ENCODE measurements around the gene EIF4G3. TPM values are rescaled to one million over a fixed set of nuclear protein-coding genes. Genes with fewer than 3 reads are reported as not detected.
"Not testable (repeated sequence)": the region's sequence is repeated elsewhere in the genome, so short reads cannot be mapped to it uniquely, and the experiment has no call there.

EIF4G3 gene
- total RNA-seq, 4 donors from 2014 or later, result 82.1 to 143 (median 101) TPM

DNA sequence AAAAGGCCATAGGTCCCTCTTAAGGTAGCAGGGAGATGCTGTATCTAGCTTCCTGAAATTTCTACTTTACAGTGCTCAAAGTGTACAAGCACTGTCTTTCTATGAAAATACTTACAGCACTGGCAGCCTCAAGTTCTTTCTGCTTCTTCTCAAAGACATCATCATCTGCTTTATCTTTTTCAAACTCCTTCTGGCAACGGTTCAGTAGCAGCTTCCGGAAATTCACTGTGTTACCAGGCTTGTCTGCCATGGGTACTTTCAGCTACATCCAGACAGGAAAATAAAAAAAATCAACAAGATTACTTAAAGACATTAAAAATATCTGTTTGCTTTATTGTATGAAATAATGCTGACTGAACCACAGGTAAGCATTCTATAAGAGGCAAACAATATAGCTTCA lies 311.7 kb downstream of the EIF4G3 start:
- in situ Hi-C loops (cut with MboI; ENCODE audit: low pct_ligation_motif_present in 1 of 4, low pct_unique_long_range_greater_than_20kb in 1 of 4, low sequenced_read_pairs in 3 of 4), result no loop called here
- no peak overlapping the region for H3K27ac ChIP-seq
- H3K27me3 ChIP-seq, result no peaks in the 10 kb centered on the region
- H3K4me1 ChIP-seq, result no peaks in the 10 kb centered on the region
- intact Hi-C loops (cut with DNase I; ENCODE audit: low total_unique reads), result no loop called here
- no peak for DNase-seq
- 89 to 91% methylated on average over 2 of the region's 2 CpGs for WGBS, 2 donors (ENCODE audit: low coverage in 1 of 2)
- peaks cover 0 to 51% (median 15%) of the 10 kb centered on the region in 4 donors for H3K36me3 ChIP-seq
- no peak overlapping the region for H3K4me3 ChIP-seq
- TF ChIP-seq POLR2A (IDR thresholded peaks at IDR 0.05) (no peak), EP300 (IDR thresholded peaks at IDR 0.05; ENCODE audit: low read depth) (no peak), POLR2AphosphoS5 (IDR thresholded peaks at IDR 0.05) (no peak)
- TF ChIP-seq, protein P1, sequence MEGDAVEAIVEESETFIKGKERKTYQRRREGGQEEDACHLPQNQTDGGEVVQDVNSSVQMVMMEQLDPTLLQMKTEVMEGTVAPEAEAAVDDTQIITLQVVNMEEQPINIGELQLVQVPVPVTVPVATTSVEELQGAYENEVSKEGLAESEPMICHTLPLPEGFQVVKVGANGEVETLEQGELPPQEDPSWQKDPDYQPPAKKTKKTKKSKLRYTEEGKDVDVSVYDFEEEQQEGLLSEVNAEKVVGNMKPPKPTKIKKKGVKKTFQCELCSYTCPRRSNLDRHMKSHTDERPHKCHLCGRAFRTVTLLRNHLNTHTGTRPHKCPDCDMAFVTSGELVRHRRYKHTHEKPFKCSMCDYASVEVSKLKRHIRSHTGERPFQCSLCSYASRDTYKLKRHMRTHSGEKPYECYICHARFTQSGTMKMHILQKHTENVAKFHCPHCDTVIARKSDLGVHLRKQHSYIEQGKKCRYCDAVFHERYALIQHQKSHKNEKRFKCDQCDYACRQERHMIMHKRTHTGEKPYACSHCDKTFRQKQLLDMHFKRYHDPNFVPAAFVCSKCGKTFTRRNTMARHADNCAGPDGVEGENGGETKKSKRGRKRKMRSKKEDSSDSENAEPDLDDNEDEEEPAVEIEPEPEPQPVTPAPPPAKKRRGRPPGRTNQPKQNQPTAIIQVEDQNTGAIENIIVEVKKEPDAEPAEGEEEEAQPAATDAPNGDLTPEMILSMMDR (IDR thresholded peaks at IDR 0.05), result no peak
- no peaks in the 10 kb centered on the region for H3K9me3 ChIP-seq

DNA sequence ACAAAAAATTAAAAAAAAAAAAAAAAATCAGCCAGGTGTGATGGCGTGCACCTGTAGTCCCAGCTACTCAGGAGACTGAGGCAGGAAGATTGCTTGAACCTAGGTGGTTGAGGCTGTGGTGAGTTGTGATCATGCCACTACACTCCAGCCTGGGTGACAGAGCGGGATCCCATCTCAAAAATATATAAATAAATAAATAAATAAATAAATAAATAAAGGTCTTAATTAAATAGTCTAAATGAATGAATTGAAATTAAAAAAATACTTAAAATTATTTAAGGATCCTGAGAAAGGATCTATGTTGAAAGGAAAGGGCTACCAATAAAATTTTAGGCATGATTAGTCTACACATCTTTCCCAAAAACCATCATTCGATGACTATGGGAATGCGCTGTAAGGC lies 322.2 kb downstream of the EIF4G3 start:
- Histone ChIP-seq H3K4me3 (no peak overlapping the region), H3K9me3 (no peaks in the 10 kb centered on the region), H3K27ac (no peak overlapping the region), H3K27me3 (no peaks in the 10 kb centered on the region), H3K36me3 (peaks cover 0 to 56% (median 23%) of the 10 kb centered on the region in 4 donors), H3K4me1 (no peaks in the 10 kb centered on the region)
- intact Hi-C loops (cut with DNase I; ENCODE audit: low total_unique reads) (no loop called here), in situ Hi-C loops (cut with MboI; ENCODE audit: low pct_ligation_motif_present in 1 of 4, low pct_unique_long_range_greater_than_20kb in 1 of 4, low sequenced_read_pairs in 3 of 4) (no loop called here)
- DNase-seq, result no peak
- TF ChIP-seq EP300 (IDR thresholded peaks at IDR 0.05; ENCODE audit: low read depth) (no peak), POLR2AphosphoS5 (IDR thresholded peaks at IDR 0.05) (no peak), POLR2A (IDR thresholded peaks at IDR 0.05) (no peak)
- TF ChIP-seq, protein P1 (IDR thresholded peaks at IDR 0.05), result no peak
- 75 to 98% methylated on average over 3 to 4 of the region's 4 CpGs for WGBS, 2 donors (ENCODE audit: low coverage in 1 of 2)

- DNase-seq; in situ Hi-C loops (cut with MboI; ENCODE audit: low pct_ligation_motif_present in 1 of 4, low pct_unique_long_range_greater_than_20kb in 1 of 4, low sequenced_read_pairs in 3 of 4); H3K27me3 ChIP-seq; H3K4me1 ChIP-seq; H3K4me3 ChIP-seq; H3K27ac ChIP-seq; H3K9me3 ChIP-seq: not testable (repeated sequence)
- H3K36me3 ChIP-seq, result peaks cover 0 to 50% (median 12%) of the 10 kb centered on the region in 4 donors
- intact Hi-C loops (cut with DNase I; ENCODE audit: low total_unique reads), result loop anchor here (2.0 kb wide), 1 partner anchor 57 kb away; no protein-coding TSS in a partner anchor
- 63 to 85% methylated on average over 5 to 8 of the region's 8 CpGs for WGBS, 2 donors (ENCODE audit: low coverage in 1 of 2)
These were observed 324.9 kb downstream of the EIF4G3 start for GRCh38 chr1:20851791-20852190.

DNA sequence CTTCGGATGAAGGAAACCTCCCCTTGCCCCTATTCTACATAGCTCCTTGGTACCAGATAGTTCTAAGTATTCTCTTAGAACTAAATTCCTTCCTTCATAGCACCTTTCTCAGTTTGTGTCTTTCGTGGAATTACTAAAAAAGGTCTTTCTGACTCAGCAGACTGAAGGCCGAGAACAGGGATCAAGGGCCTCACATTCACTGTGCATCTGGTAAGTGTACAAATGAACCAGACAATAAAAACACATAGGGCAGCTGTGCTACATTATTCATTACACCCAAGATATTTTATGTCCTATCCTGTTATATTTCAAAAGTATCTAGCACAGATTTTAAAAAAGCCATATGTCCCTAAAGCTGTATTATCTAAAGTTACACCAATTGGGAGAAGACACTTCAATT lies 326.7 kb downstream of the EIF4G3 start:
- in situ Hi-C loops (cut with MboI; ENCODE audit: low pct_ligation_motif_present in 1 of 4, low pct_unique_long_range_greater_than_20kb in 1 of 4, low sequenced_read_pairs in 3 of 4), result no loop called here

More for the DNA sequence above, 326.7 kb downstream of the EIF4G3 start:
- TF ChIP-seq EP300 (IDR thresholded peaks at IDR 0.05; ENCODE audit: low read depth), result no peak
- TF ChIP-seq POLR2AphosphoS5 (IDR thresholded peaks at IDR 0.05), result no peak
- TF ChIP-seq, protein P1 (IDR thresholded peaks at IDR 0.05), result no peak
- TF ChIP-seq POLR2A (IDR thresholded peaks at IDR 0.05), result no peak
- 71 to 73% methylated on average over 3 of the region's 3 CpGs for WGBS, 2 donors (ENCODE audit: low coverage in 1 of 2)
- DNase-seq, result no peak
- Histone ChIP-seq H3K36me3 (peaks cover 0 to 42% (median 14%) of the 10 kb centered on the region in 4 donors), H3K4me1 (no peaks in the 10 kb centered on the region), H3K9me3 (no peaks in the 10 kb centered on the region), H3K4me3 (no peak overlapping the region), H3K27ac (no peak overlapping the region), H3K27me3 (no peaks in the 10 kb centered on the region)
- intact Hi-C loops (cut with DNase I; ENCODE audit: low total_unique reads), result loop anchor here (2.0 kb wide), 1 partner anchor 59 kb away; no protein-coding TSS in a partner anchor

Data from transverse colon (tissue), 4 donors.